HCT116 (cell line): Measurements from ENCODE around the gene DNAAF5. TPM values are rescaled to one million over a fixed set of nuclear protein-coding genes. Genes with fewer than 3 reads are reported as not detected.

Experiments
- ATAC-seq: fragments of 200-7000 bp; cut with Tn5 transposase; 2 replicates; pipeline ENCODE4 v1.9.1; 2020; ENCODE audit warnings: mild to moderate bottlenecking, moderate library complexity
- BruUV-seq: library from RNA; stranded (reverse); fragments of 400-500 nt; replicated peaks from 2 replicates; lab custom pipeline; 2021; lab: Mats Ljungman, UMichigan
- CTCF ChIA-PET: fragments of 300-600 bp; sonication (Branson Sonifier 250); formaldehyde crosslinking; loops from one replicate; lab custom pipeline; 2021; ENCODE audit warnings: antibody characterized with exemption; lab: Charles Lee
- POLR2A ChIA-PET: fragments of 300-600, 350-600 bp; sonication (Branson Sonifier 250); formaldehyde crosslinking; loops from one replicate; lab custom pipeline; 2021; ENCODE audit warnings: antibody characterized with exemption; lab: Charles Lee
- RAD21 ChIA-PET, 2 experiments: fragments of 300-600 bp; sonication (Branson Sonifier 250); formaldehyde crosslinking; loops; one replicate each; lab custom pipeline; 2023; ENCODE audit warnings: low total read pairs in 2 of 2; ENCODE audit not compliant: uncharacterized antibody in 2 of 2, unreplicated experiment in 2 of 2, low non-redundant PET in 1 of 2; lab: Charles Lee
- DNase-seq: peaks from one replicate; pipeline ENCODE4 v3.0.0-alpha.2; 2010; ENCODE audit warnings: low read depth, low spot score
- H2AFZ ChIP-seq: fragments of 200-600 bp; shearing (Covaris generic), sonication (generic); 2 replicates; pipeline ENCODE4 v1.6.1; 2017; ENCODE audit warnings: low read depth, mixed run types, mixed read lengths, antibody characterized with exemption, low read length; ENCODE audit not compliant: poor library complexity, severe bottlenecking
- H3K27ac ChIP-seq: 2 replicates; pipeline ENCODE4 v1.5.1; 2012; ENCODE audit warnings: low read depth, low read length
- H3K27me3 ChIP-seq: fragments of 200-600 bp; sonication (generic); 2 replicates; pipeline ENCODE4 v1.6.1; 2016; ENCODE audit warnings: mixed run types, low read length, mixed read lengths; ENCODE audit not compliant: insufficient read depth
- H3K36me3 ChIP-seq, 2 experiments: fragments of 200-500 bp in 1 of 2; fragments of 200-600 bp in 1 of 2; sonication (Bioruptor generic) in 1 of 2; sonication (generic) in 1 of 2; 2 replicates each; pipeline versions ENCODE4 v1.5.1 to v1.6.1; 2014 to 2016; ENCODE audit warnings: low read length in 2 of 2, inconsistent platforms in 1 of 2, mixed read lengths in 1 of 2, mixed run types in 1 of 2; ENCODE audit not compliant: insufficient read depth in 2 of 2, control insufficient read depth in 1 of 2
- H3K4me1 ChIP-seq, 2 experiments: fragments of 200-600 bp in 1 of 2; sonication (generic) in 1 of 2; 2 replicates each; pipeline versions ENCODE4 v1.5.1 to v1.6.1; 2012 to 2017; ENCODE audit warnings: low read length in 2 of 2, inconsistent platforms in 1 of 2, mild to moderate bottlenecking in 1 of 2, mixed read lengths in 1 of 2, mixed run types in 1 of 2, moderate library complexity in 1 of 2; ENCODE audit not compliant: insufficient read depth in 2 of 2, control insufficient read depth in 1 of 2
- H3K4me2 ChIP-seq: fragments of 200-600 bp; sonication (generic); 2 replicates; pipeline ENCODE4 v1.6.1; 2017; ENCODE audit warnings: mixed run types, low read length, mixed read lengths
- H3K4me3 ChIP-seq, 2 experiments: fragments of 200-600 bp in 1 of 2; sonication (generic) in 1 of 2; replicated peaks in 1 of 2; 2 replicates each; pipeline ENCODE4 v1.5.1; 2011 to 2016; ENCODE audit warnings: low read length in 2 of 2, control low read depth in 1 of 2, low read depth in 1 of 2, mild to moderate bottlenecking in 1 of 2, mixed read lengths in 1 of 2, mixed run types in 1 of 2
- H3K79me2 ChIP-seq: fragments of 200-600 bp; sonication (generic); 2 replicates; pipeline ENCODE4 v1.6.1; 2017; ENCODE audit warnings: mild to moderate bottlenecking, mixed run types, low read length, moderate library complexity, mixed read lengths; ENCODE audit not compliant: insufficient read depth
- H3K9ac ChIP-seq: fragments of 200-600 bp; sonication (generic); 2 replicates; pipeline ENCODE4 v1.6.1; 2016; ENCODE audit warnings: low read length, mixed read lengths
- H3K9me2 ChIP-seq: fragments of 200-600 bp; sonication (generic), shearing (Covaris generic); 2 replicates; pipeline ENCODE4 v1.6.1; 2017; ENCODE audit warnings: mixed run types, mild to moderate bottlenecking, moderate library complexity; ENCODE audit not compliant: insufficient read depth
- H3K9me3 ChIP-seq, 2 experiments: fragments of 200-500 bp in 1 of 2; fragments of 200-600 bp in 1 of 2; sonication (Bioruptor generic) in 1 of 2; sonication (generic) in 1 of 2; 2 replicates each; pipeline ENCODE4 v1.6.1; 2014 to 2017; ENCODE audit warnings: low read length in 2 of 2, mixed read lengths in 2 of 2, inconsistent platforms in 1 of 2, low read depth in 1 of 2, mild to moderate bottlenecking in 1 of 2, mixed run types in 1 of 2, moderate library complexity in 1 of 2; ENCODE audit not compliant: control insufficient read depth in 1 of 2, insufficient read depth in 1 of 2
- H4K20me1 ChIP-seq: fragments of 200-600 bp; sonication (generic), shearing (Covaris generic); 2 replicates; pipeline ENCODE4 v1.6.1; 2017; ENCODE audit warnings: mixed run types, mild to moderate bottlenecking, moderate library complexity; ENCODE audit not compliant: insufficient read depth
- CEBPB ChIP-seq: IDR thresholded peaks from 2 replicates; pipeline ENCODE4 v1.6.1; 2012; ENCODE audit warnings: low read depth
- EGR1 ChIP-seq: IDR thresholded peaks from 2 replicates; pipeline ENCODE4 v1.6.1; 2012; ENCODE audit warnings: low read depth
- EZH2phosphoT487 ChIP-seq: fragments of 200-600 bp; IDR thresholded peaks from 2 replicates; pipeline ENCODE4 v1.6.1; 2018; ENCODE audit warnings: antibody characterized with exemption, borderline replicate concordance
- POLR2AphosphoS5 ChIP-seq: IDR thresholded peaks from 2 replicates; pipeline ENCODE4 v1.6.1; 2011; ENCODE audit warnings: mild to moderate bottlenecking, low read depth, low read length, moderate library complexity
- RAD21 ChIP-seq: IDR thresholded peaks from 2 replicates; pipeline ENCODE4 v1.6.1; 2012; ENCODE audit warnings: low read depth, mild to moderate bottlenecking
- SP1 ChIP-seq: IDR thresholded peaks from 2 replicates; pipeline ENCODE4 v1.6.1; 2012; ENCODE audit warnings: low read depth
- SRF ChIP-seq: IDR thresholded peaks from 2 replicates; pipeline ENCODE4 v1.6.1; 2012; ENCODE audit warnings: low read depth
- TCF7L2 ChIP-seq: IDR thresholded peaks from 2 replicates; pipeline ENCODE4 v1.7.0; 2011; ENCODE audit warnings: borderline replicate concordance, inconsistent platforms; ENCODE audit not compliant: insufficient read depth, insufficient read length; ENCODE audit errors: extremely low read depth
- ZNF274 ChIP-seq: fragments of 200-500 bp; sonication (Bioruptor generic); IDR thresholded peaks from 2 replicates; pipeline ENCODE4 v1.6.1; 2014; ENCODE audit warnings: mild to moderate bottlenecking, low read depth, low read length, inconsistent platforms
- intact Hi-C: fragments of 100-400 bp; cut with micrococcal nuclease; formaldehyde crosslinking; loops from 2 replicates; pipeline ENCODE4 v1.10.0; 2022
- total RNA-seq: library from RNA; stranded (reverse); gene quantifications from one replicate; pipeline ENCODE4 v1.2.1, GENCODE V29; 2021; ENCODE audit not compliant: unreplicated experiment
- TF ChIP-seq, protein P1 (sequence below): IDR thresholded peaks from 2 replicates; pipeline ENCODE4 v1.6.1; 2012; ENCODE audit warnings: low read depth

The DNAAF5 gene
- total RNA-seq, 1 experiment from 2014 or later: 69.4 TPM

- Histone ChIP-seq H4K20me1 (no peaks in the 10 kb centered on the region), H3K9me2 (no peaks in the 10 kb centered on the region), H3K9me3 (peaks cover 0 to 4% of the 10 kb centered on the region in 2 experiments; a peak in 1 of 4 replicates), H3K36me3 (no peaks in the 10 kb centered on the region; a peak in 1 of 4 replicates), H3K79me2 (no peaks in the 10 kb centered on the region), H3K27me3 (no peaks in the 10 kb centered on the region), H3K4me1 (no peaks in the 10 kb centered on the region), H3K27ac (no peak overlapping the region), H3K4me2 (no peak overlapping the region), H3K9ac (no peak overlapping the region), H2AFZ (no peak overlapping the region), H3K4me3 (no peak overlapping the region)
- RAD21 ChIA-PET: no interaction called here
- POLR2A ChIA-PET: no interaction called here
- DNase-seq (no peak), ATAC-seq (no peak)
- intact Hi-C loops: no loop called here
- CTCF ChIA-PET: no interaction called here
- TF ChIP-seq EZH2phosphoT487 (no peak), CEBPB (no peak), EGR1 (no peak), SRF (no peak)
- no TSS peak for BruUV-seq
Measured at GRCh38 chr7:714251-714671, 12.2 kb upstream of the DNAAF5 start.

- TF ChIP-seq POLR2AphosphoS5 (no peak), RAD21 (no peak), ZNF274 (no peak), TCF7L2 (no peak), SP1 (no peak)
- TF ChIP-seq, protein P1, sequence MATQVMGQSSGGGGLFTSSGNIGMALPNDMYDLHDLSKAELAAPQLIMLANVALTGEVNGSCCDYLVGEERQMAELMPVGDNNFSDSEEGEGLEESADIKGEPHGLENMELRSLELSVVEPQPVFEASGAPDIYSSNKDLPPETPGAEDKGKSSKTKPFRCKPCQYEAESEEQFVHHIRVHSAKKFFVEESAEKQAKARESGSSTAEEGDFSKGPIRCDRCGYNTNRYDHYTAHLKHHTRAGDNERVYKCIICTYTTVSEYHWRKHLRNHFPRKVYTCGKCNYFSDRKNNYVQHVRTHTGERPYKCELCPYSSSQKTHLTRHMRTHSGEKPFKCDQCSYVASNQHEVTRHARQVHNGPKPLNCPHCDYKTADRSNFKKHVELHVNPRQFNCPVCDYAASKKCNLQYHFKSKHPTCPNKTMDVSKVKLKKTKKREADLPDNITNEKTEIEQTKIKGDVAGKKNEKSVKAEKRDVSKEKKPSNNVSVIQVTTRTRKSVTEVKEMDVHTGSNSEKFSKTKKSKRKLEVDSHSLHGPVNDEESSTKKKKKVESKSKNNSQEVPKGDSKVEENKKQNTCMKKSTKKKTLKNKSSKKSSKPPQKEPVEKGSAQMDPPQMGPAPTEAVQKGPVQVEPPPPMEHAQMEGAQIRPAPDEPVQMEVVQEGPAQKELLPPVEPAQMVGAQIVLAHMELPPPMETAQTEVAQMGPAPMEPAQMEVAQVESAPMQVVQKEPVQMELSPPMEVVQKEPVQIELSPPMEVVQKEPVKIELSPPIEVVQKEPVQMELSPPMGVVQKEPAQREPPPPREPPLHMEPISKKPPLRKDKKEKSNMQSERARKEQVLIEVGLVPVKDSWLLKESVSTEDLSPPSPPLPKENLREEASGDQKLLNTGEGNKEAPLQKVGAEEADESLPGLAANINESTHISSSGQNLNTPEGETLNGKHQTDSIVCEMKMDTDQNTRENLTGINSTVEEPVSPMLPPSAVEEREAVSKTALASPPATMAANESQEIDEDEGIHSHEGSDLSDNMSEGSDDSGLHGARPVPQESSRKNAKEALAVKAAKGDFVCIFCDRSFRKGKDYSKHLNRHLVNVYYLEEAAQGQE: no peak
- no TSS peak for BruUV-seq
- CTCF ChIA-PET: no interaction called here
Measured at GRCh38 chr7:716222-716621, 10.3 kb upstream of the DNAAF5 start.

More at GRCh38 chr7:716222-716621, 10.3 kb upstream of the DNAAF5 start:
- no peak overlapping the region for H3K4me2 ChIP-seq
- ATAC-seq: no peak
- intact Hi-C loops: no loop called here
- H3K27ac ChIP-seq: no peak overlapping the region
- POLR2A ChIA-PET: no interaction called here
- RAD21 ChIA-PET: no interaction called here
- H3K9me3 ChIP-seq: peaks cover 0 to 16% of the 10 kb centered on the region in 2 experiments; a peak in 1 of 4 replicates
- H3K4me1 ChIP-seq: no peaks in the 10 kb centered on the region
- no peaks in the 10 kb centered on the region for H3K9me2 ChIP-seq
- no peak for DNase-seq
- no peaks in the 10 kb centered on the region for H3K79me2 ChIP-seq
- H4K20me1 ChIP-seq: no peaks in the 10 kb centered on the region
- H3K27me3 ChIP-seq: no peaks in the 10 kb centered on the region
- H3K36me3 ChIP-seq: no peaks in the 10 kb centered on the region
- no peak overlapping the region for H3K4me3 ChIP-seq
- no peak overlapping the region for H2AFZ ChIP-seq
- no peak overlapping the region for H3K9ac ChIP-seq
